GM11168 (cell line): Measurements from ENCODE around the gene MORN1.
"Not testable (repeated sequence)": the region's sequence is repeated elsewhere in the genome, so short reads cannot be mapped to it uniquely, and the experiment has no call there.

Experiments
- in situ Hi-C: fragments of 300-500 bp; cut with MboI; formaldehyde crosslinking; loops from one replicate; pipeline ENCODE4 v1.12.0; 2022; ENCODE audit warnings: low sequenced_read_pairs; ENCODE audit not compliant: unreplicated experiment

MORN1 gene

DNA sequence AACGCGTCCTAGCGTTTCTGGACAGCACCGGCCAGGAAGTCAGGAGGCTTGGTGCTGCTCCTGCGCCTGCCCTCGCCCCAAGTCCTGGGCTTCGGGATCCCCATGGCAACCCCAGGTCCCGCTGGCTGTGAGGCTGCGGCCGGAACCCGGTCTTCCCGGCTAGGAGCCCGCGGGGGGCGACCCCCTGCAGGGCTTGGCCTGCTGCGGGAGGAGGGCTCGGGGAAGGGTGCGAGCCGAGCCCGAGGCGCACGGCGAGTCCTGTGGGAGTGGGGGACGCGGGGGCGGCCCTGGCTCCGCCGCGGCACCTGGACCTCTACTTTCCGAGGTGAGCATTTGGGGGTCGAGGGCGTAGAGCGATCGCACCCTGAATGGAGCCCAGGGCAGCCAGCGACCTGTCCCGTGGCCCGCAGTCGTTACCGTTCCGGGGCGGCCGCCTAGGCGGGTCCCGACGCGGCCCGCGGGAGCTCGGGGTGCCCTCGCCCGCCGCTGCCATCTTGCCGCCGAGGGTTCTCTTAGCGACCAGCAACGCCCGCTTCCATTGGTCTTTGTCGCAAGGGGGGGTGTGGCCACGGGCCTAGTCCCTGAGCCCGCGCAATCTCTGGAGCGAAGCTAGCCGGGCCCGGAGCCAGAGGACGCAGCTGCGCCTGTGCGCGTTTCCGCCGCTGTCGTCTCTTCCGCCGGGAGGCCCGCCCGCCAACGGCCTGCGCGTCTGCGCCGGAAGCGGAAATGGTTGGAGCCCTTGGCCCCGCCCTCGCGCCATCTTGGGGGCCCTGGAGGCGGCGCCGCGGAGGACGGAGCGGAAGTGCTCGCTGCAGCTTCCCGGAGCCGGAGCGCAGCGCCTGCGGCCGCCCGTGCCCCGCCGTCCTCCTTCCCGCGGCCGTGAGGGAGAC lies at the start of gene MORN1, which contains the start of gene RER1:
MORN1 (minus strand) TSS at position 514 of the 890 bp plus-strand sequence; CDS start at position 493, 21 bp downstream.
RER1 (plus strand) TSS at position 801 of the 890 bp plus-strand sequence. CDS start 3,950 bp downstream, outside the sequence.
- in situ Hi-C loops = no loop called here

- in situ Hi-C loops = not testable (repeated sequence)
Measured at GRCh38 chr1:2440346-2440745, 49.0 kb upstream of the MORN1 start.

- in situ Hi-C loops = no loop called here
Measured at GRCh38 chr1:2439369-2439768, 48.0 kb upstream of the MORN1 start.

DNA sequence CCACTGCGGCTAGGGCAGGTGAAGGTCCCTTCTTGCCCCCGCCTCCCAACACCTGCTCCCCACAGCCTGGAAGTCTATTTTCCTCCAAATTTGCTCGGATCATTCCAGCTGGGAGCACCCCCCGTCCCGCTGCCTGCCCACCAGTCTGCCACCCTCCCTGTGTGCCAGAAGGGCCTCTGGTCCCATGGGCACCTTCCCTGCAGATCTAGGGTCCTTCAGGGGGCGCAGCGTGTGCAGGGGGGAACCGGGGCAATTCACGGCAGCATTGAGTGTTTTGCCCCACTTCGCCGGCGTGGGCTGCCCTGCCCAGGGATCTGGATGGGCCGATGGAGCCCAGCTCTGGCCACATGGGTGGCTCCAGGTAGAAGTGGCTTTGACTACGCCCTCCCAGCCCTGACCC lies 47.3 kb upstream of the MORN1 start:
- in situ Hi-C loops = no loop called here

- in situ Hi-C loops = no loop called here
Measured at GRCh38 chr1:2438038-2438437, 46.7 kb upstream of the MORN1 start.

GRCh38 chr1:2437617-2438016 lies 46.3 kb upstream of the MORN1 start:
- in situ Hi-C loops = no loop called here

GRCh38 chr1:2436876-2437275 lies 45.5 kb upstream of the MORN1 start:
- in situ Hi-C loops = no loop called here

DNA sequence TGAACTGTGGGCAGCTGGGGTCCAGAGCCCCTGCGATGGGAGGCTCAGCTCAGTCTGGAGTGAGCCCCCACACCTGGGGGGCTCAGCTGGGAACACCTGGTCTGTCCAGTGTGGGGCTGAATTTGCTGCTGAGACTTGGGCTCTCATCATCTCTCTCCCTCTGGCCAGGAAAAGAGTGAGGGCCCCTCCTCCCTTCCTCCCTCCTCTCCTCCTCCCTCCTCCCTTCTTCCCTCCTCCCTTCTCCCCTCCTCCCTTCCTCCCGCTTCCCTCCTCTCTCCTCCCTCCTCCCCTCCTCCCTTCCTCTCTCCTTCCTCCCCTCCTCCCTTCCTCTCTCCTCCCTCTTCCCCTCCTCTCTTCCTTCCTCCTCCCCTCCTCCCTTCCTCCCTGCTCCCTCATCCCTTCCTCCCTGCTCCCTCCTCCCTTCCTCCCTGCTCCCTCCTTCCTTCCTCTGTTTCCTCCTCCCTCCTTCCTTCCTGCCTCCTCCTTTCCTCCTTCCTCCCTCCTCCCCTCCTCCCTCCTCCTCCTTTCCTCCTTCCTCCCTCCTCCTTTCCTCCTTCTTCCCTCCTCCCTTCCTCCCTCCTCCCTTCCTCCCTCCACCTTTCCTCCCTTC lies 44.5 kb upstream of the MORN1 start:
- in situ Hi-C loops = no loop called here

DNA sequence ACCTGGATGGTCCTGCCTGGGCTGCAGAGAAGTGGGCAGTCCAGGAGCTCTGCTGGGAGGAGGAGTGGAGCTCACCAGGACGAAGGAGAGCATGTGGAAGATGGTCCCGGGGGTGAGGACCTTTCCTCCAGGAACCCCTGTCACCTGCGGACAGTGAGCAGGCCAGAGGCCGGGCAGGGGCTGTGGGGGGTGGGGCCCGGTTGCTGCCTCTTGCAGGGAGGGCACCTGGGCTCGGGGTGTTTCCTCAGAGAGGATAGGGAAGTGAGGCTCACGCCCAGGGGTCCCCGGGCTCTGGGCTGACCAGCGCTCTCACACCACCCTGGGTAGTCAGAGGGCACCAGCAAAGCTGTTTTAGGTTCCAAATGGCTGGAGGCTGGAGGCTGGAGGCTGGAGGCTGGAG lies 43.7 kb upstream of the MORN1 start:
- in situ Hi-C loops = no loop called here

GRCh38 chr1:2433936-2434655 lies 42.7 kb upstream of the MORN1 start:
- in situ Hi-C loops = no loop called here

GRCh38 chr1:2433196-2433595 lies 41.8 kb upstream of the MORN1 start:
- in situ Hi-C loops = no loop called here

DNA sequence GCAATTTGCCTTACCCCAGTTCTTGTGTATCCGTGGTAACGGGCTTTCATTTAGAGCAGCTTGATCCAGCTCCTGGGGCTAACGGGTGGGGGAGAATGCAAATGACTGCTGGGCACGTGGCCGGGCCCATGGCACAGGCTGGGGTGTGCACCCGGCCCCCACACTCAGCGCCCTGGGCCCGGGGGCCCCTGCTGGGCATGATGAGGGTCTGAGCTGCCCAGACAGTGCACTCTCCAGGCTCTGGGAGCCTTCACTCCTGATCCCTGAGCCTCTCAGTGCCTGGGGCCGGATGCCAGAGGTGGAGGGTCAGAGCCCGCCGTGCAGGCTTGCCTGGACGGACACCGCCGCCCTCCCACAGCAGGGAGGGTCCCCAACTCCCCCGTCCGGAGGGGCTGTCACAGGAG lies 41.1 kb upstream of the MORN1 start:
- in situ Hi-C loops = no loop called here

DNA sequence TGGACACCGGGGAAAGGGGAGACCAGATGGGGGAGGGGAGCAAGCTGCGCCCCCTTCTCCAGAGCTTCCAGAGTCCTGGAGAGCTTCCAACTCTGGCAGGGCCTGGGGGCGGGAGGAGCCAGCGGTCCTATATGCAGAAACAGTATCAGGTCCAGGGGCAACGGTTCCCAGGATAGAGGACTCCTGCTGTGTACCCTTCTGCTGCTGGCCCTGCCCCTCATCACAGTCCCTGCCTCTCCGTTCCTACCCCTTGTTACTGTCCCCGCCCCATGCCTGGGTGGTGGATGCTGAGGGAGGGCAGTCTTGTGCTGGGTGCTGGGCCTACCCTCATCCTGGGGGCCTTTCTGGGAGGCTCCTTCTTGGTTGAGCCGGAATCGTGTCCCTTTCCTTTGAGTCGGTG lies 40.2 kb upstream of the MORN1 start:
- in situ Hi-C loops = no loop called here

- in situ Hi-C loops = no loop called here
Measured at GRCh38 chr1:2431103-2431502, 39.7 kb upstream of the MORN1 start.

DNA sequence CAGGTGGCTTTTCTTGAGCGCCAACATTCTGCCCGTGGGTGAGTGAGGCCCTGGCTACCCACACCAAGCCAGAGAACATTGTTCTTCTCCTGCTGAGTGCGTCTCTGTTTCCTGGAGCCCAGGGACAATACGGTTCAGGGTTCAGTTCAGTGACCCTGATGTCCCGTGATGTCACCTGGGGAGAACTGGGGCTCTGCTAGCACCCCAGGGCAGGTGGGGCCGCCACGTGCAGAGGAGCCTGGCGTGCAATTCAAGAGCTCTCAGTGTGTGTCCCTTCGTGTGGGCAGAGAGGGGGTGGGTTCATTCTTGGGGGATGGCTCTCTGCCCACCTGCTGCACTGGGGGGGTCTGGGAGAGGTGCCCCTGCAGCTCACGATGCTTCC lies 39.2 kb upstream of the MORN1 start:
- in situ Hi-C loops = no loop called here

DNA sequence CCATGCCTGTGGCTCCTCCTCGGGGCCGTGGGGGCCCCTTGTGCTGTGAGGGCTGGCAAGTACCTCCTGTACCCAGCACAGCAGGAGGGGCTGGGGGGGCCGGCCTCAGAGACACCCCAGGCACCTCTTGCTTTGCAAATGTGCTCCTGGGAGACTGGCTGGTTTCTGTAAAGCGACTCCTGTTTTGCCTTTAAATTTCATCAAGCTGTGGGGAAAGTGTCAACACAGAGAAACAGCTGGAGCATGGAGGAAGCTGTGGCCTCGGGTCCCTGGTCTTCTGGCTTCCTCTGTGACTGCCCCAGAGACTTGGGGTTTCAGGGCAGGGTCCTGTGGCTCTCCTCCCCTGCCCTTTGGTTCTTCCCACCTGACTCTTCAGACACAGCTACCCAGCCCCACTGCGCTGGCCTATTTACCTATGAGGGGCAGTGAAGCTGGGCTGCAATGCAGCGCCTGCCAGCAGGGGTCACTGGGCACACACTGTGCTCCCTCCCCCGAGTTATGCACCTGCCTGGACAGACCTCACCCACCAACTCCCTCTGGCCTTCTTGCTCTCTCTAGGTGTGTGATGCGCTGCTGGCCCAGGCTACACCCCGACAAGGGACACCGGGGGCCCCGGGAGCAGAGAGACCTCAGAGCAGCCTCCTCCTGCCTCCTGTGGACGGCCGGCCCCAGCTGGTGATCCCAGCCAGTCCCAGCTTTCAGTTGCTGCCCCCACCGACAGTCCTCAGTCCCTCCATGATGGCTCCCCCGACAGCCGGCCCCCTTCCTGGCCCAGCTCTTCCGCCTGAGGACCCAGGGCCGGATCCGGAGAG lies 38.6 kb upstream of the MORN1 start:
- in situ Hi-C loops = loop anchor here (10.0 kb wide), 1 partner anchor 95 kb away; the partner anchor contains the start of gene PANK4

GRCh38 chr1:2428490-2428889 lies 37.1 kb upstream of the MORN1 start:
- in situ Hi-C loops = loop anchor here (10.0 kb wide), 1 partner anchor 96 kb away; the partner anchor contains the start of gene PANK4

GRCh38 chr1:2427976-2428375 lies 36.6 kb upstream of the MORN1 start:
- in situ Hi-C loops = loop anchor here (10.0 kb wide), 1 partner anchor 97 kb away; the partner anchor contains the start of gene PANK4

DNA sequence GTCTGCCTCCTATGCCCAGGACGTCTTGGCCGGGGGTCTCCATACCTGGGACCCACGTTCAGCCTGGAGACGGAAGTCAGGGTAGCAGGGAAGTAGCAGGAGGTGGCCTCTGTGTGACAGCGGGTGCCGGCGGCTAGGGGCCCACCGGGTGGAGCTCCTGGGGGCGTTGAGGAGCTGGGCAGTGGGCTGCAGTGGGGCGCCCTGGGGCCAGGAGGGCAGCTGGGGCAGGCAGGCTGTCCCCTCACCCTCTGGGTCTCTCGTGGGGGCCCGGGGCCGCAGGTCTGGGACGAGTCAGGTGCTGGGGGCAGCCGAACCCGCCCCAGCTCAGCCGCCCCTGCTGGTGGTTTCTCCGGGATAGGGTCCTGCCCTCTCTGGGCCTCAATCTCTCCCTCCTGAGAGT lies 35.7 kb upstream of the MORN1 start:
- in situ Hi-C loops = loop anchor here (10.0 kb wide), 1 partner anchor 98 kb away; the partner anchor contains the start of gene PANK4

- in situ Hi-C loops = loop anchor here (10.0 kb wide), 1 partner anchor 98 kb away; the partner anchor contains the start of gene PANK4
Measured at GRCh38 chr1:2426540-2426939, 35.2 kb upstream of the MORN1 start.
